Activated T-helper 17 cell treated with anti-CD3 and anti-CD28 coated beads, Interleukin-2, amount 50 U/mL, for 72 hours (primary cell): Measurements from ENCODE around the gene UCK2. TPM values are rescaled to one million over a fixed set of nuclear protein-coding genes. Genes with fewer than 3 reads are reported as not detected.

Experiments used
- ATAC-seq: fragments of 150-1000 bp; cut with Tn5 transposase; replicated peaks from 2 replicates; pipeline ENCODE4 v1.10.0; 2021; ENCODE audit warnings: mild to moderate bottlenecking, moderate library complexity
- H3K27ac Mint-ChIP-seq: one replicate; pipeline ENCODE4 v1.8.0; 2022; ENCODE audit warnings: mixed read lengths
- H3K27me3 Mint-ChIP-seq: one replicate; pipeline ENCODE4 v1.8.0; 2022; ENCODE audit warnings: mixed read lengths
- H3K36me3 Mint-ChIP-seq: one replicate; pipeline ENCODE4 v1.8.0; 2022; ENCODE audit warnings: low read depth, mild to moderate bottlenecking, mixed read lengths
- H3K4me1 Mint-ChIP-seq: one replicate; pipeline ENCODE4 v1.8.0; 2022; ENCODE audit warnings: mixed read lengths
- H3K4me3 Mint-ChIP-seq: one replicate; pipeline ENCODE4 v1.8.0; 2022; ENCODE audit warnings: mild to moderate bottlenecking, mixed read lengths
- H3K9me3 Mint-ChIP-seq: one replicate; pipeline ENCODE4 v1.8.0; 2022; ENCODE audit warnings: mixed read lengths
- total RNA-seq, 2 donors: library from RNA; stranded (reverse); gene quantifications; one replicate each; pipeline ENCODE4 v1.2.3, GENCODE V29; 2022

UCK2 gene
- total RNA-seq, 2 donors from 2014 or later: 30.7 to 74.2 TPM

GRCh38 chr1:165960136-165960535 is 132.7 kb downstream of the UCK2 start:
- Mint-ChIP-seq H3K27ac (no peak overlapping the region), H3K4me1 (no peaks in the 10 kb centered on the region), H3K36me3 (no peaks in the 10 kb centered on the region), H3K4me3 (no peak overlapping the region), H3K27me3 (no peaks in the 10 kb centered on the region), H3K9me3 (no peaks in the 10 kb centered on the region)
- no peak for ATAC-seq

- Mint-ChIP-seq H3K4me3 (no peak overlapping the region), H3K27ac (no peak overlapping the region), H3K36me3 (no peaks in the 10 kb centered on the region), H3K9me3 (no peaks in the 10 kb centered on the region), H3K4me1 (no peaks in the 10 kb centered on the region), H3K27me3 (no peaks in the 10 kb centered on the region)
- ATAC-seq: no peak
These were observed 133.5 kb downstream of the UCK2 start for GRCh38 chr1:165960881-165961280.

Other genes starting within 250 kb of the UCK2 start
- 10 to 100 TPM; 42.1 to 57.9 TPM for gene MGST3, start 196.4 kb upstream of the UCK2 start, total RNA-seq
- 10 to 100 TPM; 18.8 to 35.4 TPM for gene ALDH9A1, start 129.1 kb upstream of the UCK2 start, total RNA-seq
- gene TMCO1, start 58.7 kb upstream of the UCK2 start, total RNA-seq: 10 to 100 TPM; 62.4 to 97.7 TPM